A673 (cell line): Measurements from ENCODE around the gene SLC6A2.

Experiments
- EZH2 ChIP-seq: fragments of 200-600 bp; sonication (generic); IDR thresholded peaks from 2 replicates; pipeline ENCODE4 v1.6.1; 2017; ENCODE audit warnings: borderline replicate concordance, low read depth, mild to moderate bottlenecking, mixed read lengths, antibody characterized with exemption, low read length; ENCODE audit not compliant: poor library complexity, severe bottlenecking
- TF ChIP-seq, protein P1 (sequence below): fragments of 300-800, 200-600 bp; sonication (generic); conservative IDR thresholded peaks from 2 replicates; pipeline ENCODE4 v1.5.1; 2017; ENCODE audit warnings: low read depth, mild to moderate bottlenecking, antibody characterized with exemption, low read length, moderate library complexity, mixed read lengths

DNA sequence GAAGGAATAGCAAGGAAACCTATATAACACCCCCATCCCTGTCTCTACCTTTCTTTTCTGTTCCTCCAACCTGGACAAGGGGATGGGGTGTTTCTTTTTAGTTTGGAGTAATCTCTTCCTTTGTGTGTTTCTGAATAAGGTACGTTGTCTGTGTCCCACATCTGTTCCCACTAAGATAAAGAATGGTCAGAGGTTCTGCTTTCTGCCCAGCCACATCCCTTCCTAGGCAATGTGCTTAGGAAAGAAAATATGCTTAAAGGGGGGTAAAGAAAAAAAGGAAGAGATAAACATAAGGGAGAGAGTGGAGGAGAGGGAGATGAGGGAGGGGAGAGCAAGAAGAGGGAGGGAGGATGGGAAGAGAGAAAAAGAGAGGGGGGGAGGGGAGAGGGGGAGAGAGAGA lies 35.1 kb downstream of the SLC6A2 start:
- no peak for TF ChIP-seq EZH2
- TF ChIP-seq, protein P1, sequence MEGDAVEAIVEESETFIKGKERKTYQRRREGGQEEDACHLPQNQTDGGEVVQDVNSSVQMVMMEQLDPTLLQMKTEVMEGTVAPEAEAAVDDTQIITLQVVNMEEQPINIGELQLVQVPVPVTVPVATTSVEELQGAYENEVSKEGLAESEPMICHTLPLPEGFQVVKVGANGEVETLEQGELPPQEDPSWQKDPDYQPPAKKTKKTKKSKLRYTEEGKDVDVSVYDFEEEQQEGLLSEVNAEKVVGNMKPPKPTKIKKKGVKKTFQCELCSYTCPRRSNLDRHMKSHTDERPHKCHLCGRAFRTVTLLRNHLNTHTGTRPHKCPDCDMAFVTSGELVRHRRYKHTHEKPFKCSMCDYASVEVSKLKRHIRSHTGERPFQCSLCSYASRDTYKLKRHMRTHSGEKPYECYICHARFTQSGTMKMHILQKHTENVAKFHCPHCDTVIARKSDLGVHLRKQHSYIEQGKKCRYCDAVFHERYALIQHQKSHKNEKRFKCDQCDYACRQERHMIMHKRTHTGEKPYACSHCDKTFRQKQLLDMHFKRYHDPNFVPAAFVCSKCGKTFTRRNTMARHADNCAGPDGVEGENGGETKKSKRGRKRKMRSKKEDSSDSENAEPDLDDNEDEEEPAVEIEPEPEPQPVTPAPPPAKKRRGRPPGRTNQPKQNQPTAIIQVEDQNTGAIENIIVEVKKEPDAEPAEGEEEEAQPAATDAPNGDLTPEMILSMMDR, result no peak
